ENCODE results near the gene SHANK3. TPM values are rescaled to one million over a fixed set of nuclear protein-coding genes. Genes with fewer than 3 reads are reported as not detected.

The SHANK3 gene
- total RNA-seq, 1 donor from 2014 or later: 0.25 TPM

DNA sequence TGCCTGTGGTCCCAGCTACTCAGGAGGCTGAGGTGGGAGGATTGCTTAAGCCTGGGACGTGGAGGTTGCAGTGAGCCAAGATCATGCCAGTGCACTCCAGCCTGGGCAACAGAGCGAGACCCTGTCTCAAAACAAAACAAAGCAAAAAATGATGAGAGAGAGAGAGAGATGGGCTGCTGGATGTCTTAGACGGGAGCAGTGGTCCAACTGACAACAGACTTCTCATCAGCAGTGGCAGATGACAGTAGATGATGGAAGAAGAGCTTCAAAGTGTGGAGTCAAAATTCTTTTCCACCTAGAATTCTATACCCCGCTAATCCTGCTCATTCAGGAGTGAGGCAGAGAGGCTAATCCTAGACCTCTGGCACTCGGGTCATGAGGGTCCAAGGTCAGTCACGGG lies 36.4 kb downstream of the SHANK3 start:
- Mint-ChIP-seq H3K9me3 (no peaks in the 10 kb centered on the region), H3K36me3 (ENCODE audit: low read depth) (no peaks in the 10 kb centered on the region), H3K4me1 (ENCODE audit: low read depth) (no peaks in the 10 kb centered on the region), H3K27me3 (ENCODE audit: low read depth) (no peaks in the 10 kb centered on the region), H3K27ac (no peak overlapping the region), H3K4me3 (ENCODE audit: low read depth) (no peak overlapping the region)
- DNase-seq (ENCODE audit: low spot score): no peak
- intact Hi-C loops (cut with micrococcal nuclease): no loop called here

DNA sequence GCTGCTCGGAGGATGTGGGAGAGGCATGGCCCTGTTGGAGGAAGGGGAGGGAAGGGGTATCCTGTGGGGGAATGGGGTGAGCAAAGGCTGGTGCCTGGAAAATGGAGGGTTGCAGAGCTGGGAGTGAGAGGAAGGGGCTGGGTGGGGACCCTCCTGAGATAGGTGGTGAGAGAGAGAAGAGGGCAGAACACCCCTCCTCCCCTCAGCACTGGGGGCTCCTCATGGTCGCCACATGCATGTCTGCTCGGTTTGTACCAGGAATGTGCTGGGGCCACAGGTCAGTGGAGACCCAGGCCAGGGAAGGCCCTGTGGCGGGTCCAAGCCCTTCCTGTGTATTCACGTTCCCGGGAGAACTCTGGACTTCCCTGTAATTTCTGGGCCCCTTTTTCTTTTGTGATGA lies 37.6 kb downstream of the SHANK3 start:
- no peaks in the 10 kb centered on the region for H3K9me3 Mint-ChIP-seq
- no peak overlapping the region for H3K4me3 Mint-ChIP-seq (ENCODE audit: low read depth)
- no peaks in the 10 kb centered on the region for H3K4me1 Mint-ChIP-seq (ENCODE audit: low read depth)
- H3K36me3 Mint-ChIP-seq (ENCODE audit: low read depth): no peaks in the 10 kb centered on the region
- no peak overlapping the region for H3K27ac Mint-ChIP-seq
- intact Hi-C loops (cut with micrococcal nuclease): no loop called here
- no peaks in the 10 kb centered on the region for H3K27me3 Mint-ChIP-seq (ENCODE audit: low read depth)
- no peak for DNase-seq (ENCODE audit: low spot score)

DNA sequence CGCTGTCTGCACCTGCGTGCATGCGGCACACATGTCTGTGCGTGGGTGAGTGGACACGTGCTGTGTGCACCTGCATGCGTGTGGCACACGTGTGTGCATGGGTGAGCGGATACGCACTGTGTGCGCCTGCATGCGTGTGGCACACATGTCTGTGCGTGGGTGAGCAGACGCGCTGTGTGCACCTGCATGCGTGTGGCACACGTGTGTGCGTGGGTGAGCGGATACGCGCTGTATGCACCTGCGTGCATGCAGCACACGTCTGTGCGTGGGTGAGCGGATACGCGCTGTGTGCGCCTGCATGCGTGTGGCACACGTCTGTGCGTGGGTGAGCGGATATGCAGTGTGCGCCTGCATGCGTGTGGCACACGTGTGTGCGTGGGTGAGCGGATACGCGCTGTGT lies 38.3 kb downstream of the SHANK3 start:
- Mint-ChIP-seq H3K4me1 (ENCODE audit: low read depth) (no peaks in the 10 kb centered on the region), H3K9me3 (no peaks in the 10 kb centered on the region), H3K27ac (no peak overlapping the region), H3K36me3 (ENCODE audit: low read depth) (no peaks in the 10 kb centered on the region), H3K27me3 (ENCODE audit: low read depth) (no peaks in the 10 kb centered on the region), H3K4me3 (ENCODE audit: low read depth) (no peak overlapping the region)
- DNase-seq (ENCODE audit: low spot score): no peak
- intact Hi-C loops (cut with micrococcal nuclease): no loop called here

DNA sequence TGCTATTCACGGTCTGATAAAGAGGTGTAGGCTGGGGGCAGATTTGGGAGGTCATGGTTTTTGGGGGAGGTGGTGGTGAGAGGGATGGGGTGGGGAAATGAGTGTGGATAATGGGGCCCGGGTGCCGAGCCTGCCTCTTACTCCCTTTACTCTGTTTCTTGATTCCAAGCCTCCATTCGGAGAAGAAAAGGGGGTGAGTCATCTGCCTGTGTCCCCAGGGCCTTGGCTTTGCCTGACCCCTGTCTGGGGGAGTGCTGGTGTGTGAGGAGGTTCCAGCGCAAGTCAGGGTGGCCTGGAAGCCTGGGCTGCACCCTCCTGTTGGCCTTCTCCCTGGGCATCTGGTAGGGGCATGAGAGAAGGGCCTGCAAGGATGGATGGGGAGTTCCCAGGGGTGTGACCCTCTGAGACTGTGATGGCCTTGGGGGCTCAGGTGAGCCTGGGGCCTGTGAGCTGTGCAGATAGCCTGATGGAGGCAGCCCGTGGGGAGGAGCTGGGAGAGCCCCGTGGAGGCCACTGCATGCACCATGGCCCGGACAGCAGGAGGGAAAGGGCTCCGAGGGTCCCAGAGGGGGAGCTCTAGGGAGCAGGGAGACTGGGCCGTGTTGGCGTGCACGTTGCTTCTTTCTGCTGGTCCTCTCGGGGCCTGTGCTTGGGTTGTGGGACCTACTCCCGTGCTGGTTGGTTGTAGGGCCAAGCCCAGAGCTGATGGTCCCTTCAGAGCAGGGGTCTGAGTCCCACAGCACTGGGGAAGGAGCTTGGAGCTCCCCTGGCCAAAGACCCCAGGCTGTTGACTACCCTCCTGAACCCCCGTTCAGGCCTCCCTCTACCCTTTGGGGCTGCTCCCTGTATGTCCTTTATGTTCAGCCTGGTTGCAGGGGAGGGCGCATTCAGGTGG lies 39.1 kb downstream of the SHANK3 start:
- Mint-ChIP-seq H3K4me3 (ENCODE audit: low read depth) (no peak overlapping the region), H3K27me3 (ENCODE audit: low read depth) (no peaks in the 10 kb centered on the region), H3K27ac (no peak overlapping the region), H3K9me3 (no peaks in the 10 kb centered on the region), H3K4me1 (ENCODE audit: low read depth) (no peaks in the 10 kb centered on the region), H3K36me3 (ENCODE audit: low read depth) (no peaks in the 10 kb centered on the region)
- no peak for DNase-seq (ENCODE audit: low spot score)
- intact Hi-C loops (cut with micrococcal nuclease): no loop called here

DNA sequence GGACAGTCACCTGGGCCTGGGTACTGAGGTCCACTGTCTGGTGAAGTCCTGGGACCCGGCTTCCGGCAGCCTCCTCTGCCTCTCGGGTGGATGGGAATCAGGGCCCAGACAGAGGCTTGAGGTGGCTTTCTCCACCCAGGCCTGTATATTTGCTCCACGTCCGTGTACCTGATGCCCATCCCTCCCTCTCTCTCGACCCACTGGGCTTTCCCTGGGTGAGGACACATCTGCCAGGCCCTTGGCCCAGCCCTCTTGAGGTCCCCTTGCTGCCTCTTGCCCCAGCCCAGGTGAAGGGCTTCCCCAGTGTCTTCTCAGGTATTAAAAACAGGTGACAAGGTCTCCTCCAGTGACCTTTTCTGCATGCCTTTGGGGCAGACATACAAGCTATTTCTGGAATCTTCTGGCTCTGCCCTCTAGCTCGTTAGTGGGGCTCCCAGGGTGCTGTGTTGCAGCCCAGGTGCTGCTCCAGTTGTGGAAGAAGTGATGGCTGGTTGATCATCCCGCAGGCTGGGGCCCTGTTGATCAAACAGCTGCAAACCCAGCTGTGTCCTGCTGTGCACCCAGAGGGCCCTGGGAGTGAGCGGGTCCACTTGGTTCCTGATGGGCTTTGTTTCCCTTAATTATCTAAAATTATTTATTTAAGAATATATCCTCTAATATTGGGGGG lies 39.9 kb downstream of the SHANK3 start:
- intact Hi-C loops (cut with micrococcal nuclease): no loop called here
- Mint-ChIP-seq H3K27me3 (ENCODE audit: low read depth) (no peaks in the 10 kb centered on the region), H3K27ac (no peak overlapping the region), H3K36me3 (ENCODE audit: low read depth) (no peaks in the 10 kb centered on the region), H3K4me1 (ENCODE audit: low read depth) (no peaks in the 10 kb centered on the region), H3K9me3 (no peaks in the 10 kb centered on the region), H3K4me3 (ENCODE audit: low read depth) (no peak overlapping the region)
- DNase-seq (ENCODE audit: low spot score): no peak

DNA sequence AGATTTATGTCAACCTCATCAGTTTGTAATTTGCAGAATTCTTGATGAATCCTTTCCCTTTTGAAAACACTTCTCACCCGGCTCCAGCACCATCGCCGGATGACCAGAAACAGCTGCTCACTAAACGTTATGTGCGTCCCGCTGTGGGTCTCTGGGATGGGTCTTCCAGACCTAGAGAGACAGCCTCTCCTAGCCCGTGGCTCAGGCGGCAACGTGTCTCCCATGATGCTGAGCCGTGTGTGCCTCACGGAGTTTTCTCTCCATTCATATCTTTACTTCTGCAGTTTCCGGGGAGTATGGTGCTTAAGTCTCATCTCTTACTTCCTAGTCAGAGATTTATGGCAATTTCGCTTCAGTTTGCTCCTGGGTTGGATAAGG lies 40.4 kb downstream of the SHANK3 start:
- no peaks in the 10 kb centered on the region for H3K4me1 Mint-ChIP-seq (ENCODE audit: low read depth)
- no peak overlapping the region for H3K27ac Mint-ChIP-seq
- intact Hi-C loops (cut with micrococcal nuclease): no loop called here
- DNase-seq (ENCODE audit: low spot score): no peak
- no peaks in the 10 kb centered on the region for H3K36me3 Mint-ChIP-seq (ENCODE audit: low read depth)
- H3K4me3 Mint-ChIP-seq (ENCODE audit: low read depth): no peak overlapping the region
- no peaks in the 10 kb centered on the region for H3K27me3 Mint-ChIP-seq (ENCODE audit: low read depth)
- H3K9me3 Mint-ChIP-seq: no peaks in the 10 kb centered on the region

DNA sequence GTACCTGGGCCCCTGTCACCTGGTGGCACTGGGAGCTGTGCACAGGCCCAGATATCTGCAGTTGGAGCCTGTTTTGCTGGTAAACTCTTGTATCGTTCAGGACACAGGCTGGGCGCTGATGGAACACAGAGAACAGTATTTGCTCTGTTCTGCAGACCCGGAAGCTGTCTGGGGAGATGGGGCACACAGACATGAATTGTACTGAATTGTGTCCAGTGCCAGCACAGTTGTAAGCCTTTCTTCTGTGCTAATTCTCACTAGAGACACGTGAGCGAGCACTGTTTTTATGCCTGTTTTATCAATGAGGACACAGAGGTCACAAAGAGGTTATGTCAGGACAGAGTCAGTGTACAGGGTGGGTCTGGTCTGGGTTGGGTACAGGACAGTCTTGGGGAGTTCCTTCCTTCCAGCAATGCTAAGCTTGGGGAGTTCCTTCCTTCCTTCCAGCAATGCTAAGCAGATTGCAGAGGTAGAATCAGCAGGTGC lies 41.0 kb downstream of the SHANK3 start:
- no peaks in the 10 kb centered on the region for H3K27me3 Mint-ChIP-seq (ENCODE audit: low read depth)
- H3K4me1 Mint-ChIP-seq (ENCODE audit: low read depth): no peaks in the 10 kb centered on the region
- intact Hi-C loops (cut with micrococcal nuclease): no loop called here
- H3K9me3 Mint-ChIP-seq: no peaks in the 10 kb centered on the region
- DNase-seq (ENCODE audit: low spot score): no peak
- H3K27ac Mint-ChIP-seq: no peak overlapping the region
- H3K36me3 Mint-ChIP-seq (ENCODE audit: low read depth): no peaks in the 10 kb centered on the region
- H3K4me3 Mint-ChIP-seq (ENCODE audit: low read depth): no peak overlapping the region

DNA sequence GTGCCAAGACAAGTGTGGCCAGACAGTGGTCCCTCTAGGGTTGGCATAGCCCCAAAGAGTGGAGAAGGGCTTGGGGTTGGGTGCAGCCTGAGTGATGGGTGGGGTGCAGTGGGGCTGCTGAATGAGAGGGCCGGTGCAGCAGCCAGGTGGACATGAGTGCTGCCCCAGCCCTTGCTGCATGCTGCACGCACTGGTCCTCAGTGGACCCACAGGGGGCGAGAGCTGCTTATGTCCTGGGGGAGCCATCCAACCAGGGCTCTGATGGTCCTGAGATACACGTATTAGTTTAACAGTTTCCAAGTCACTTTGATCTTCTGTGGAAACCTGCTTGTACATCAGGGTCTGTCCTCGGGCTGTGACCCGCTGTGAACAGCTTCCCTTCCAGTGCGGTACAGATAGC lies 41.5 kb downstream of the SHANK3 start:
- Mint-ChIP-seq H3K4me1 (ENCODE audit: low read depth) (no peaks in the 10 kb centered on the region), H3K4me3 (ENCODE audit: low read depth) (no peak overlapping the region), H3K9me3 (no peaks in the 10 kb centered on the region), H3K27me3 (ENCODE audit: low read depth) (no peaks in the 10 kb centered on the region), H3K36me3 (ENCODE audit: low read depth) (no peaks in the 10 kb centered on the region), H3K27ac (no peak overlapping the region)
- intact Hi-C loops (cut with micrococcal nuclease): no loop called here
- DNase-seq (ENCODE audit: low spot score): no peak

DNA sequence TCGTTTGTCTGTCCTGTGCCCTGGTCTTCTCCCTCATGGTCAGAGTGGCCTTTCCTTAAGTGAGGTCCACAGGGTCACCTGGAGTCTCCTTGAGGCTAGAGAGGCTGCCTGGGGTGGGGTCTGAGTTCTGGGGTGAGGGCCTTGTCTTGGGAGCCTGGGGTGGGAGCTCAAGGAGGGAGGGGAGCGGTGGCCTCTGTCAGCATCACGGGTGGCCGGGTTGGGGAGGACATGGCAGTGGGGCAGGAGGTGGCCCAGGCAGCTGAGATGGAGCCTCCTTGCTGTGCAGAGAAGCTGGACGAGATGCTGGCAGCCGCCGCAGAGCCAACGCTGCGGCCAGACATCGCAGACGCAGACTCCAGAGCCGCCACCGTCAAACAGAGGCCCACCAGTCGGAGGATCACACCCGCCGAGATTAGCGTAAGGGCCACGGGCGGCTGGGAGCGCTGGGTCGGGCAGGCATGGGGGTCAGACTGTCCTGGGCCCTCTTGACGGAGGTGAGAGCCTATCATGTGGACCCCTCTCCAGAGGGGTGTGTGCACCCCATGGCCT lies 42.1 kb downstream of the SHANK3 start:
- H3K36me3 Mint-ChIP-seq (ENCODE audit: low read depth): no peaks in the 10 kb centered on the region
- H3K4me3 Mint-ChIP-seq (ENCODE audit: low read depth): no peak overlapping the region
- no peaks in the 10 kb centered on the region for H3K9me3 Mint-ChIP-seq
- no peak for DNase-seq (ENCODE audit: low spot score)
- no peaks in the 10 kb centered on the region for H3K27me3 Mint-ChIP-seq (ENCODE audit: low read depth)
- intact Hi-C loops (cut with micrococcal nuclease): no loop called here
- no peak overlapping the region for H3K27ac Mint-ChIP-seq
- H3K4me1 Mint-ChIP-seq (ENCODE audit: low read depth): no peaks in the 10 kb centered on the region

DNA sequence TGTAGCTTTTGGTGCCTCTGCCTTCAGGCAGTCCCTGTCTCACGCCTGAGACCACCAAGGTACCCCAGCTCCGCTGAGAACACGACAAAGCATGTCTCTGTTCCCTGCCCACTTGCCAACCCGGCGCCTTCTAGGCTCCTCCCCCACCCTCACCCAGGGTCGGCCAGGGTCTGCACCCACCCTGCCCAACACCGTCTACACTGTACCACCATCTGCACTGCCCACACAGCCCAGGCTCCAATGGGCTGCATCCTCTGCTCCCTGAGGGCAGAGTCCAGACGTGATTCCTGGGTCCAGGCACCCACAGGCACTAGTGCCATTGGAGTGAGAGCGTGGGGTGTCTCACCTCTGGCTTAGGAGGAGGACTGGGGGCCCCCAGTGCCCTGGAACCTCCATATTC lies 42.6 kb downstream of the SHANK3 start:
- H3K9me3 Mint-ChIP-seq: no peaks in the 10 kb centered on the region
- no peak overlapping the region for H3K27ac Mint-ChIP-seq
- DNase-seq (ENCODE audit: low spot score): no peak
- no peak overlapping the region for H3K4me3 Mint-ChIP-seq (ENCODE audit: low read depth)
- no peaks in the 10 kb centered on the region for H3K36me3 Mint-ChIP-seq (ENCODE audit: low read depth)
- no peaks in the 10 kb centered on the region for H3K4me1 Mint-ChIP-seq (ENCODE audit: low read depth)
- no peaks in the 10 kb centered on the region for H3K27me3 Mint-ChIP-seq (ENCODE audit: low read depth)
- intact Hi-C loops (cut with micrococcal nuclease): no loop called here

DNA sequence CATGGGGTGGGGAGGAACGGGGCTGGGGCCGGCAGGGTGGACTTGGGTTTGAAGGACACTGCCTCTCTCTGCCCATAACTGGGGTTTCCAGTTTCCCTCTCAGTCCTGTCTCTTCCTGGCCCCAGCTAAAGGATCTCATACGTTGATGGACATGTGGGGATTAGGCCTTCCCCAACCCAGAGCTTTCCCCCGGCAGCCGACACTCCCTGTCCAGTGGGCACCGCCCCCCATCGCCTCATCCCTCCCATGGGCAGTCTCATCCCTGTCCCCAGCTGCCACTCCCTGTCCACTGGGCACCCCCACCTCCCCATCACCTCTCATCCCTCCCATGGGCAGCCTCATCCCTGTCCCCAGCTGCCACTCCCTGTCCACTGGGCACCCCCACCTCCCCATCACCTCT lies 43.2 kb downstream of the SHANK3 start:
- Mint-ChIP-seq H3K4me1 (ENCODE audit: low read depth) (no peaks in the 10 kb centered on the region), H3K27ac (no peak overlapping the region), H3K4me3 (ENCODE audit: low read depth) (no peak overlapping the region), H3K36me3 (ENCODE audit: low read depth) (no peaks in the 10 kb centered on the region), H3K27me3 (ENCODE audit: low read depth) (no peaks in the 10 kb centered on the region), H3K9me3 (no peaks in the 10 kb centered on the region)
- intact Hi-C loops (cut with micrococcal nuclease): no loop called here
- no peak for DNase-seq (ENCODE audit: low spot score)

DNA sequence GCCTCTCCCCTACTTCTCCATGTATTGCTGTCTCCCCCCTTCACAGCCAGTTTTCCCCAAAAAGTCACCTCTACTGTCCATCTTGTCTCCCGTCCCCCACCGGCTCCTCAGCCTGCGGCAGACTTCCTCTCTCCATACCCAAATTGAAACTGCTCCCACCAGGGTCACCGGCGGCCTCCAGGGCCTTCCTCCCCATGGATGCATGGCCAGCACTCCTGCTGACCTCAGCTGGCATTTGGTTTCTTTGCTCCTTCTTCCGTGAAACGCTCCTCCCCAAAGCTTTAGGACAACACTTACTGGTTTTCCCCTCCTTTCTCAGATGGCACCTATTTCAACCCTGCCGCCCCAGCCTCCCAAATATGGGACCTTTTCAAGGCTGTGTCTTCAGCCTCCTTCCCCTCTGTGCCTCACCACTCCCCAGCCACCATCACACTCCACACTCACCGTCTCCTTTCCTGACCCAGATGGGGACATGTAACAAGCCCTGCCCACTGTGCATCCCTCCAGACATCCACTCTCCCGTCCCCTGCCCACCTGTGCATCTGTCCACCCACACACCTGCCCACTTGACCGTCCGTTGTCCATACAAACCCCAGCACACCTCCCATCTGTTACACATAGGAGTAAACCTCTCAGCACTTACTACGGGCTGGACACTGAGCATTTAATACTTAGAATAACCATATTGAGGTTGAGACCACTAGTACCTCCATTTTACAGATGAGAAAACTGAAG lies 43.8 kb downstream of the SHANK3 start:
- H3K4me1 Mint-ChIP-seq (ENCODE audit: low read depth): no peaks in the 10 kb centered on the region
- H3K9me3 Mint-ChIP-seq: no peaks in the 10 kb centered on the region
- intact Hi-C loops (cut with micrococcal nuclease): no loop called here

More for the DNA sequence above, 43.8 kb downstream of the SHANK3 start:
- no peak overlapping the region for H3K27ac Mint-ChIP-seq
- no peaks in the 10 kb centered on the region for H3K36me3 Mint-ChIP-seq (ENCODE audit: low read depth)
- H3K4me3 Mint-ChIP-seq (ENCODE audit: low read depth): no peak overlapping the region
- DNase-seq (ENCODE audit: low spot score): no peak
- no peaks in the 10 kb centered on the region for H3K27me3 Mint-ChIP-seq (ENCODE audit: low read depth)

Measured in activated T-helper 2 cell treated with anti-CD3 and anti-CD28 coated beads, Interferon-gamma antibody, Interleukin-2, Interleukin-4, amounts not matched to agents 10 μg/mL and 5 μg/mL and 100 μg/mL, durations not matched to agents 14 hours and 24 hours and 36 hours (primary cell).